Amygdala (tissue), 56 donors: ENCODE data around the gene MTMR10.

ENCODE experiments used
- DNase-seq, 56 donors: peaks; one replicate each; lab custom pipeline; 2025; lab: John Stamatoyannopoulos, UW

The MTMR10 gene, protein sequence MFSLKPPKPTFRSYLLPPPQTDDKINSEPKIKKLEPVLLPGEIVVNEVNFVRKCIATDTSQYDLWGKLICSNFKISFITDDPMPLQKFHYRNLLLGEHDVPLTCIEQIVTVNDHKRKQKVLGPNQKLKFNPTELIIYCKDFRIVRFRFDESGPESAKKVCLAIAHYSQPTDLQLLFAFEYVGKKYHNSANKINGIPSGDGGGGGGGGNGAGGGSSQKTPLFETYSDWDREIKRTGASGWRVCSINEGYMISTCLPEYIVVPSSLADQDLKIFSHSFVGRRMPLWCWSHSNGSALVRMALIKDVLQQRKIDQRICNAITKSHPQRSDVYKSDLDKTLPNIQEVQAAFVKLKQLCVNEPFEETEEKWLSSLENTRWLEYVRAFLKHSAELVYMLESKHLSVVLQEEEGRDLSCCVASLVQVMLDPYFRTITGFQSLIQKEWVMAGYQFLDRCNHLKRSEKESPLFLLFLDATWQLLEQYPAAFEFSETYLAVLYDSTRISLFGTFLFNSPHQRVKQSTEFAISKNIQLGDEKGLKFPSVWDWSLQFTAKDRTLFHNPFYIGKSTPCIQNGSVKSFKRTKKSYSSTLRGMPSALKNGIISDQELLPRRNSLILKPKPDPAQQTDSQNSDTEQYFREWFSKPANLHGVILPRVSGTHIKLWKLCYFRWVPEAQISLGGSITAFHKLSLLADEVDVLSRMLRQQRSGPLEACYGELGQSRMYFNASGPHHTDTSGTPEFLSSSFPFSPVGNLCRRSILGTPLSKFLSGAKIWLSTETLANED

DNA sequence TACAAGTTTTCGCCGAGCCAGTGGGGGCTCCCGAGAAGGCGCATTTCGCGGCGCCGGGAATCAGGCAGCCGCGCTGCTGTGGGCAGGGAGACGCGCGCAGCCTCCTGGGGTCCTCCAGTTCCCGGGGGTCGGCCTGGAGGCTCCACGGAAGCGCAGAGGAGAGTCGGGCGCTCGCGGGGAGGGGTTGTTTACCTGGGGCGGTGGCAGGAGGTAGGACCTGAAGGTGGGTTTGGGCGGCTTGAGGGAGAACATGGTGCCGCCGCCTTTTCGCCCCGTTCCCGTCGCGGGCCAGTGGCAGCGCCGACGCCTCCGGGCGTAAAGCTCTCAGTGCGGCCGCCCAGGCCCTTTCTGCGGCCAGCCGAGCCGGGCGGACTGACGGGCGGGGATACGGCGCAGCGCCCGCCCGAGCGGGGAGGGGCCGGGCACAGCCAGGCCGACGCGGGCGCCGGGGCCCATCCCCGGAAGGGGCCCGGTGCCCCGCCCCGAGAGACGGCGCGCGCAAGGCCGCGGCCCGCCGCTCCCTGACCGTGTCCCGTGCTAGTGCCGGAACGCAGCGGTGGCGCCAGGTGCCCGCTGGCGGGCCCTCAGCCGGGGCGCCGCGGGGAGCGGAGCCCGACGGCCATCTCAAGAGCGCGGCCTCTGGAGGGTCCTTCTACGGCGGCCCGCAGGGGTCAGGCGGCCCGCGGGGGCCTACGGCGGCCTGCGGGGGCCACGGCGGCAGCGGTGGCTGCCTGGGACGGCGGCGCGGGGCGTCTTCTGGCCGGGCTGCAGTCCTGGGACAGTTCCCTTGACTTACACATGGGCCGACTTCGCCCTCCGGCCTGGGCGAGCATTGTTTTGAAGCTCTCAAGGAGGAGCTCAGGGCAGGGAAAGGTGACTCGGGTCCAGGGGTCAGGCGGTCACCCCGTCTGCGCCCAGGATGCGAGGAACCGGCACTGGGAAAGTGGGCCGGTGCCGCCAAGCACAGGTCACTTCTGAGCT lies at the start of gene MTMR10:
Gene MTMR10, minus strand, starts transcription at position 374 of the 981 bp plus-strand sequence. Its CDS starts 122 bp downstream, at position 252.
- peak in 45 of 56 donors; percentile 31 to 90 (median 67) for DNase-seq

DNA sequence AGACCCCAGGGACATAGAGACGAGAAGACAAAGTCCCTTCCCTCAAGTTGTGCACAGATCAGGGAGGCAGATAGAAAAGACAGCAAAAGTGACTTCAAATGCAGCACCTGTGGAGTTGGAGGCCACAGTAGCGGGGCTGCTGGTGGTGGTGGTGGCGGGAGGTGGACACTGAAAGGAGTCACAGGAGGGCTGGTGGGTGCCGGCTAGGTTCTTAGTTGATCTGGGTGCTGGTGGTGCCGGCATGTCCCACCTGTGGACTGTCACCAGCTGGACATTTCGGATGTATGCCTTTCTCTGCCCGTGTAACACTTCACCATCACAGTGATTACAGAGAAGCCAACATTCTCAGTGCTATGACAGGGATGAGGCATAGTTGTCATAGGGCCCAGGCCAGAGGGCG lies 49.2 kb upstream of the MTMR10 start:
- no peak for DNase-seq

DNA sequence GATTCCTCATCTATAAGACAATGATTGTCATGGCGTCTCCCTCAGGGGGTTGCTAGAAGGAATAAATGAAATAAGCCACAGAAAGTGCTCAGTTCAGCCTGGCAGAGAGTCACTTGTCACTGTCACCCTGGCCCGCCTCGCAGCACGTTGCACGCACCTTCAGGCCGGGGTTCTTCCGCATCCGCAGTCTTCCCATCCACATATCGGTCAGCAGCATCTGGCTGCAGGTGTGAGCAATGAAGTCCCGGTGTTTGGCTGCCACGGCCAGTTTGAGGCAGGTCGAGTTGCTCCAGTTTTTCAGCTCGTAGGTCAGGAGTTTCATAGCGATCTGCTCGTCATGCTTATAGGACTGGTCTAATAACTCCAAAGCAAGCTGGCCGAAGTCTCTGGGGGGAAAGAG lies 48.5 kb upstream of the MTMR10 start:
- no peak for DNase-seq

DNA sequence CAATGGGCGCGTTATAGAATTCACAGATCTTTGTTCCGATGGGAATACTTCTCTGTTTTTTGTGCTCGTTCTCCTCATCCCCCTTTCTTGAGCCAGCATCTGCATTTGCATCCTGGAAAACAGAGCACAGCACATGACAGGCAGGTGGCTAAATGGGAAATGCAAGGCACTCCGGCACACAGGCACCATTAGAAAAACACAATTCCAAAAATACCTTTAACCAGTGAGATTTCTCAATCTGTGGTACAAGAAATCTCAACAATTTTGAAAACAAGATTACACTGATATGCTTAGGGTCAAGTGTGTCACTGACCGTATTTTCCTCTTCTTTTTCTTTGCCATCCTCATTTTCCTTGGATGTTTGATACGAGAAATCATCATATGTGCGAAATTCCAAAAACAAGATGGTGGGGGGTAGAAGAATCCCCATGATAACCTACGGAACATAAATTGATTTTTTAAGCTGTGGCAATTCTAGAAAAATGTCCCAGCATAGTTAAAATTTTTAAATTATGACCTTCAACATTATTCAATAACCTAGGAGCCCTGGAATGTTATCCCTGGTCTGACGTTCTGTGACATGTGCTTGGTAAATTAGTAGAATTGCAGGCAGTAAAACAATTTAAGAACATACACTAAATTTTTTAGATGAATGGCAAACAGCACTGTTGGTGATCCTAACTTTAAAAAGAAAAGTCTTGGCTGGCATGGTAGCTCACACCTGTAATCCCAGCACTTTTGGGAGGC lies 46.5 kb upstream of the MTMR10 start:
- no peak for DNase-seq

DNA sequence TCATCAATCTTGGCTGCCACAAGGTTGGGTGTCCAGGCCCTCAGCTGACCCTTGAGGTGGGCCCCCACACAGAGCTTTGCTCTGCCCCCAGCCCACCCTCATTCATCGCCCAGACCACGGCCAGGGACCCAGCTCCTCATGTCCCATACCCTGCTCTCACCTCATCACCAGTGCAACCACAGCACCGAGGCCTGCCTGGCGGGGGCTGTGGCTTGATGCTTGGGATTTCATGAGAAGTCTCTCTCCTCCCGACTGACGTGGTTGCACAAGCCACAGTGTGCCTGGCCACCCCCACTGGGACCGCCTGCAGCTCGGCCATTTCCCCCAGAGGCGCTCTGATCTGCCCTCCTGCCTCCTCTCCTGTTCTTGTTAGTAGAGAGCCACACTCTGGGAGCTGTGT lies 45.4 kb upstream of the MTMR10 start:
- no peak for DNase-seq

DNA sequence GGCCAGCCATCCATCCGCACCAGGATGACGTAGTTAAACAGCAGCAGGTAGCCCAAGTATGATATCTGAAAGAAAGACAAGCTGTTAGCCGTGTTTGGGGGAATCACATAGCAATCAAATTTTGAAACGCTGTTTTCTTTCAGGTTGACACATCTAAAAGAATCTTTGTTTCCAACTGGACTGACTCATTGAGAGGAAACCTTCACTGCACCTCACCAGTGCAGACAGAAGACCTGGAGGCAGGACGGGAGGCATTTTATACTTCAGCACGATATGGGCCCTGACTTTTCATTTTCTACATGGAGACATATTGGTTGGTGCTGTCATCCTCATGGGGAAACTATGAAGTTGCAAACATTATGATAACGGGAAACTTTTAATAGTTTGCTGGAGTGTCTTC lies 44.2 kb upstream of the MTMR10 start:
- no peak for DNase-seq

DNA sequence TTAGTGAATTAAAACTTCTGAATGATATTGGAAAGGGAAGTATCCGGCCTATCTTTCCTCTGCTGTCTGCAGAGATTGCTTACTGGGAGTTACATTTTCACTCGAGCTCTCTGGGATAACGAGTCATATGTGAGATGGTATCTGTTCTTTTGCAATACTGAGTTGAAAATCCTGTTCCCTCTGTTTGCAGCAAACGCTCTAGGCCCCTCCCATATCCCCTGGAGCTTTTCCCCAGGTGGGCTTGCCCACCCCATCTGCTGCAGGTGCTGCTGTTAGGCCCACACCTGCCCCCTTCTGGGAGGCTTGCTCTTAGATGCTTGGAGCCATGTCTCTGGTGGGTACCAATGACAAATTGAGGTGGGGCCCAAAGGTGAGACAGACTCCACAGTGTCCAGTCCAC lies 42.7 kb upstream of the MTMR10 start:
- no peak for DNase-seq

DNA sequence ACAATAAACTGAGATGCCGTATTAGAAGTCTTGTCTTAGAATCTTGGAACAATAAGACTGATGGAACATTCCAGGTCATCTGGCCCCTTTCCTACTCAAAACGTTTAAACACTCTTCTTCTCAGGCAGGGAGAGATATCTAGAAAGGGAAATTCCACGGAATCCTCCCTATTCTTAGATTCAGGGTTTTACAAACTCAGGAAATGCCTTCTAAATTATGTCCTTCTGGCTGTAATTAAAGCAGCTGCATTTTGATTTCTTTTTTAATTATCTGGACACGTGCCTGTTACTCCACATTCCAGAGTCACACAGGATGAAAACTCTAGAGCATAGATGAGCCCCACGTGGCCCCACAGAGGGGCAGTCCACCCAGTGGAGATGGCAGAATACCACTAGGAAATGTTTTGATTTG lies 41.5 kb upstream of the MTMR10 start:
- DNase-seq = no peak

DNA sequence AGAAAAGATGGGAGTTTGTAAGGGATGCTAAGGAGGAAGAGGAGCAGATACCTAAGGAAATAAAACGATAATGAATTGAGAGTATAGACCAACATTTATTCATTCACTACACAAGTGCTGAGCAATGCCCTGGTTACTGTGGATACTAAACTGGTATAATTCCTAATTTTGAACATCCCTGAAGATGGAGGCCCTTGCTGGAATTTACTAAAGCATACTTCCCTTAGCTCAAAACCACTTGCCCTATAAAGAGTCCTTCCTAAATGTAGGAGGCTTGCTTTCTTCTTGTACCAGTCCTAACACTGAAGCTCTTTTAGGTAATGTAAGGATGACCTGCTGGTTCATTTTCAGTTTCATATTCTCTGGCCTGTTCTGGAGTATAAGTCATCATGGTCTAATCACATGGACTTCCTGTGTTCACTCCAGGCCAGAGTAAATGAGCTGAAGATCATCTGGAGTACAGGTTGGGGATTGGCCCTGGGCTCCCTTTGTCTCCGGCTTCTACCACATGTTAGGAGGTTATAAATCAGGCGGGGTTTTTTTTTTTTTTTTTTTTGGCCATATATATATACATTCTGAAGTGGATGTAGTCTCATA lies 40.1 kb upstream of the MTMR10 start:
- DNase-seq = no peak

DNA sequence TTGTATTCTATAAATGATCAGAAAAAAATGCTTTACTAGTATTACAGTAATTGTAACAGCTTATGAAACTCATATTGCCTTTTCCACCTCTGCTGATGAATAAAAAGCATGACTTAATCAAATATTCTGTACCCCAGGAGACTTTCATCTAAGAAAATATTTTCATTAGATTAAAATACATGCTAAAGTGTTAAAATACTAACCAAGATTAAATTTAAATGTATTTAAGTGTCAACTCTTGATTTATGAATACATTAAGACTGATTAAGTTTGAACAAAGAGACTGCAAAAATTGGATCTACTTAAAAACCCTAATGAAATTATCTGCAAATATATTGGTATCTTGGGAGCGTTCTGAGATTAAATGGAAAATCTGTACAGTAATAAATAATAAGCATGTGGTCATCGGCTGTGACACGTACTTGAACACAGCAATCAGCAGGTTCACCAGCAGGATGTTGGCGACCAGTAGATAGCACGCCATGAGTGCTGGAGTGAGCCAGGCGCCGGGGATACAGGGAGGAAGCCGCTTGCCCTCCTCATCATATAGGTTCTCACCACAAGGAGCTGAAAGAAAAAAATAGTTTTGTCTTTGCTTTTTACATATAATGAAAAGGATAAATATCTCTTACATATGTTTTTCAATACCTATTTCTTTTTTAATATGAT lies 36.6 kb upstream of the MTMR10 start:
- DNase-seq = no peak

DNA sequence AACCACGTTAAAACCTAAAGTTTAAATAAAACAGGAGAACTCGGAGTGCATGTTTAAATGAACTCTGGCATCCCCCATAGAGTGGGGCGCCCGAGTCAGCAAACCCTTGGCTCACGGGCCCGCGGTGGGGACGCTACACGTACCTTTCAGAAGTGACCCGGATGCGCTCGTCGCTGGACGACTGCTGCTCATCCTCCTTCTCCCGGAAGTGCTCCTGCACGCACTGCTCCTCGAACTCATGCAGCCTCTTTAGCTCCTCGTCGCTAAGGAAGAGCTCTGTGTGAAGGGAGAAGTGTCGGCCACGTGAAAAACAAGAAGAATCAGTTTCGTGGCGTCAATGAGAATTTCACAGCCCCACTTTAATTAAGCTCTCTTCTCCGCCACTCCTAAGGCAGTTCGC lies 34.6 kb upstream of the MTMR10 start:
- no peak for DNase-seq

DNA sequence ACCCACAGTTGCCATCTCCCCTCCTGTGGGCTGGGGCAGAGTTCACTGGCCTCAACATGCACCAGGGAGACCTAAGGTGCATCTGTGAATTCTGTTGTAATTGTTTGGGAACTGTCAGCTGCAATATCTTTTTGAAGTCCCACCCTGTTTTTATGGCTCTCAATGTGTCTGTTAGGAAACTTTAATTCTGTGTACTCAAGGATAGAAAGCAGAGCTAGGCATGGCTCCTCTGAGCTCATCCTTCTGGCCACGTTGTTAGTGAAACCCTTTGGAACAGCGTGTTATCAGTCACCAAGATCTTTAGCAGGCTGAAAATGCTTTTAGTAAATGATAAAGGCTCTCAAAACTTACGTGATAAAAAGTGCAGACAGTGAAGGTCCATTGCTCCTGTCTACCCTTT lies 33.6 kb upstream of the MTMR10 start:
- DNase-seq = no peak

DNA sequence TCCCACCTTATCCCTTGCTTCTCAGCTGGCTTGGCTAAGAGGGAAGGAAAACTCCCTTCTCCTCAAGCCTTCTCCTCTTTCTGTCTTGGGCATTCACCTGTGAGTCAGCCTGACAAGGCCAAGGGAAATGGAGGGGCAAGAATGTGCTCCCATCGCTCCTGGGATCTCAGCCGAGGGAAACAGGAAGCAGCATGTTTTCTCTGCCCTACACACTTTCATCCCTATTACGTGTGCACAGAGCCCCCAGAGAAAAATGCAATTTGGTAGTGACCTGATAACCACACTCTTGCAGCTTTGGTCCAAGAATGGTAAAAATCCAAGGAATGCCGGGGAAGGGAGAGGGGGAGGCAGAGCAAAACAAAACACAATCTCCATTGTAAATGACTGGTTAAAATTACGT lies 32.9 kb upstream of the MTMR10 start:
- DNase-seq = no peak

DNA sequence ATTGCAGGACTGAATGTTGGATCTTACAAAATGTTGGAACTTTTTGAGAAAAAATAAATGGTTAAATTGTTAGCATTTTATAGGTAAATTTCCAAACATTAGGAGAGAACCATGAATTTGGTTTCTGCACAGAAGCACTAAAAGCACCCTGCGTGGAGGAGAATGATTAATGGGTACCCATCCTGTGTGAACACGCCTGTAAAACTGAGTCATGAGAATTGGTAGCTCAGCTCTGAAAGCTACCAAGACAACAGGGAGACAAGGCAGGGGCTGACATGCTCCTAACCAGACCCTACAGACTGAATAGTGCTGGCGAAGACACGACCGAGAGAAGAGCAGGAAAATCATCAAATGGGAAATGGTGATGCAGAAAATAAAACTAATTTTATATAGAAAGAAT lies 32.4 kb upstream of the MTMR10 start:
- DNase-seq = no peak

DNA sequence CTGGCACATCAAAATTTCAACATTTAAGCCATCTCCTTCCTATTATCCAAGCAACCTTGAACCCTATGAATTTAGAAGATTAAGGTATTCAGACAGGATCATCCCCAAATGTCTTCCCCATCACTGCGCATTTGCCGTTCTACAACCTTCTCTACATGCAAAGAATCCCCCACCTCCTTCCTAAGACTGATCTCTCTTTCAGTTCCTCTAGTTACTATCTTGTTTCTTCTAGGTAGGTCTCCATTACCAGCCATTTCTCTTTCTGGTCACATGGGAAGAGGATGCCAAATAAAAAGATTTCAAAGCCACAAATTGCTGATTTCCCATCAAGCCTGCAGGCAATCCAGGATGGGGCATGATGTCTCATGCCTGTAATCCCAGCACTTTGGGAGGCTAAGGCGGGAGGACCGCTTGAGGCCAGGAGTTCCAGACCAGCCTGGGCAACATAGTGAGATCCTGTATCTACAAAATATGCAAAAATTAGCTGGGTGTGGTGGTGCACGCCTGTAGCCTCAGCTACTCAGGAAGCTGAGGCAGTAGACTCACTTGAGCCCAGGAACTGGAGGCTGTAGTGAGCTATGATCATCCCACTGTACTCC lies 29.7 kb upstream of the MTMR10 start:
- no peak for DNase-seq

DNA sequence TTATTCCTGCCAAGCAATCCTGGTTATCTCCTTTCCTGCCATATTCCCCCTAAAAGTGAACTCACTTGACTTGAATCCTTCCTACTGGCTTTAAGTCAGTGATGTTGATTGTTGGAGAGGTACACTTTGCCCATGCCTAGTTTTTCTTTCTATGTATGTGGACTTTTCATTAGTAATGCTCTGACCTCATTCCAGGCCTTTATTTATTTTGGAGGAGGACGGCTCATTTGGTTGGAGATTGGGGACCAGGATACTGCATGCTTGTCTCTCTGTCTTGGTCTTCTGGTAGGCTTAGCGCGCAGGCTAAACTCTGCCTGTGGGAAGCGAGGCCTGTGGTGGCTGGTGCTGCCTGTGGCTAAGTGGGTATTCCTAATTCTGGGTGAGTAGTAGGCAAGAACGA lies 29.1 kb upstream of the MTMR10 start:
- no peak for DNase-seq

DNA sequence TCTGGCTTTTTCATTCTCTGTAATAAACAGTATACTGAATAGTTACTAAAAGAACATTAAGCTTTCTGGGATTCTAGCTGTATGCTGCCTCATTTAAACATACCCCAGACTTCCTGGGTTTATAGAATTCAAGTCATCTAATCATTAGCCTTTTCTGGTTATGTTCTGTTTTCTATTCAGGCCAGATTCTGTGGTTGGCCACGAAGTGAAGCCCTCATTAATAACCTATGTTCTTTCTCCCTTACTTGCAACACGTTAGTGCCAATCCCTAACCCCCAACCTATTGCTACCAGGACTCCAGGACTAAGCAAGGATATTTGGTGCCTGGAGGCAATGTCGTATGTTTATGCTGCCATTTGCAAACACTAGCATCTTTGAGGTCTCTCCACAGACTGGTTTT lies 28.6 kb upstream of the MTMR10 start:
- no peak for DNase-seq

DNA sequence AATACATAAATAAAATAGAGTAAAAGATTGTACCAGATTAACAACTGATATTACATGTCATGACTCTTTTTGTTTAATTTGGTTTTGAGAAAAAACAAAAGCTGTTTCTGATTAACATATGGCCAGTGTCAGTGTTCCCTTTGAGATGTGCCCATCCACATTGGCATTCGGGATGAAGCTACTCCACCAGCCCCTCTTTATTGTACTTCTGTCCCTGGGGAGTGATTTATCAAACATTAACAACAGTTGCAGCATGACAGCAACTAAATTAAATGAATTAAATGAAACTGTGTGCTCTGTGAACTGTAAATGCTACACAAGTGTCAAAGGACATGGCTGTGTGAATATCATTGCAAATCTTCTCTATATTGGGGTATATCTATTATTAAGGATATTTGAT lies 25.9 kb upstream of the MTMR10 start:
- DNase-seq = no peak

DNA sequence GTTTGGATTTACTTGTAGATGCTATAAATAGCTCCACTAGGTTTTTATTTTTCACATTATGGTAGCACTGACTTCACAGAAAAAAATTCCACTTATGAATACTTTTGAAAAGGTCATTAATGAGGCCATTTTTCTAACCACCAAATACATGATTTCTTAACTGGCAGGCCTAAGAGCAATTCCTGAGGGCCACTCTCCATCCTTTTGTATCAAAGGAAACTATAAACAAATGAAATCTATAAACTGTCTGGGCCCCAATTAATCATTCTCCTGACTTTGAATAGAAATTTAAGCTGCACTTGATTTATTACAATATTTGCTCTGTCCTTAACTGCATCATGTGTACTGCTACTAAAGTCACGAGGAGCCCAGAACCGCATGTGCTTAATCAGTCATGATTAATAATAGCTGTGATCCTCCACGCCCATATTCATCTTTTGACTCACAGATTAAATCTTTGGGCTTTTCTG lies 25.1 kb upstream of the MTMR10 start:
- no peak for DNase-seq
